ENCODE data around the gene ATP6V0B.

ATP6V0B gene

GRCh38 chr1:44002606-44003157 lies 27.9 kb downstream of the ATP6V0B start:
- no peak for DNase-seq (ENCODE audit: low read depth)

GRCh38 chr1:44008259-44008658 lies 33.5 kb downstream of the ATP6V0B start:
- DNase-seq (ENCODE audit: low read depth), result no peak

GRCh38 chr1:44010935-44011471 lies 36.2 kb downstream of the ATP6V0B start:
- DNase-seq (ENCODE audit: low read depth), result no peak

GRCh38 chr1:44012404-44012803 lies 37.6 kb downstream of the ATP6V0B start:
- peak; percentile 20 for DNase-seq (ENCODE audit: low read depth)

GRCh38 chr1:44012941-44013609 lies 38.3 kb downstream of the ATP6V0B start:
- no peak for DNase-seq (ENCODE audit: low read depth)

GRCh38 chr1:44013949-44014348 lies 39.2 kb downstream of the ATP6V0B start:
- DNase-seq (ENCODE audit: low read depth), result no peak

GRCh38 chr1:44014365-44015104 lies 39.8 kb downstream of the ATP6V0B start:
- DNase-seq (ENCODE audit: low read depth), result no peak

GRCh38 chr1:44015206-44015605 lies 40.4 kb downstream of the ATP6V0B start:
- DNase-seq (ENCODE audit: low read depth), result peak; percentile 14

GRCh38 chr1:44016041-44016889 lies 41.5 kb downstream of the ATP6V0B start:
- DNase-seq (ENCODE audit: low read depth), result no peak

- DNase-seq (ENCODE audit: low read depth), result no peak
These were observed 42.2 kb downstream of the ATP6V0B start for GRCh38 chr1:44016890-44017400.

- DNase-seq (ENCODE audit: low read depth), result no peak
These were observed 44.7 kb downstream of the ATP6V0B start for GRCh38 chr1:44019466-44019948.

GRCh38 chr1:44020464-44020863 lies 45.7 kb downstream of the ATP6V0B start:
- no peak for DNase-seq (ENCODE audit: low read depth)

GRCh38 chr1:44021156-44021555 lies 46.4 kb downstream of the ATP6V0B start:
- no peak for DNase-seq (ENCODE audit: low read depth)

GRCh38 chr1:44021581-44022321 lies 47.0 kb downstream of the ATP6V0B start:
- DNase-seq (ENCODE audit: low read depth), result no peak

GRCh38 chr1:44024031-44024902 lies 49.5 kb downstream of the ATP6V0B start:
- no peak for DNase-seq (ENCODE audit: low read depth)

GRCh38 chr1:44024903-44025525 lies 50.3 kb downstream of the ATP6V0B start:
- DNase-seq (ENCODE audit: low read depth), result peak; percentile 61

- no peak for DNase-seq (ENCODE audit: low read depth)
These were observed 51.1 kb downstream of the ATP6V0B start for GRCh38 chr1:44025816-44026215.

GRCh38 chr1:44027320-44027719 lies 52.6 kb downstream of the ATP6V0B start:
- DNase-seq (ENCODE audit: low read depth), result no peak

All from EH (cell line).